BJ (cell line): ENCODE measurements around the gene SMG6. TPM values are rescaled to one million over a fixed set of nuclear protein-coding genes. Genes with fewer than 3 reads are reported as not detected.

Experiments used
- CTCF ChIA-PET: fragments of 350-600 bp; formaldehyde crosslinking; extraction: SDS; loops from one replicate; lab custom pipeline; 2021; ENCODE audit warnings: antibody characterized with exemption, inconsistent platforms; lab: Yijun Ruan, JAX
- POLR2A ChIA-PET: fragments of 300-600 bp; sonication (Branson Sonifier 250); formaldehyde crosslinking; extraction: SDS; loops from one replicate; lab custom pipeline; 2021; ENCODE audit warnings: antibody characterized with exemption; lab: Charles Lee
- DNase-seq: peaks from one replicate; pipeline ENCODE4 v3.0.0-alpha.2; 2011; ENCODE audit warnings: low read depth
- H3K27me3 ChIP-seq: 2 replicates; pipeline ENCODE4 v1.6.0; 2011; ENCODE audit warnings: low read length; ENCODE audit not compliant: control insufficient read depth, insufficient read depth
- H3K36me3 ChIP-seq: 2 replicates; pipeline ENCODE4 v1.5.1; 2011; ENCODE audit warnings: low read length; ENCODE audit not compliant: control insufficient read depth, insufficient read depth
- H3K4me3 ChIP-seq: 2 replicates; pipeline ENCODE4 v1.5.1; 2011; ENCODE audit warnings: low read depth, mild to moderate bottlenecking, control low read depth, low read length
- CTCF ChIP-seq: IDR thresholded peaks from 2 replicates; pipeline ENCODE4 v1.5.1; 2011; ENCODE audit warnings: low read depth, mild to moderate bottlenecking, control low read depth, inconsistent platforms, low read length, moderate library complexity; ENCODE audit not compliant: insufficient read depth
- polyA plus RNA-seq: library from polyadenylated mRNA; depleted of rRNA; stranded (reverse); fragments of >200 nt; gene quantifications from 2 replicates; pipeline ENCODE4 v1.2.3, GENCODE V29; 2011

Gene SMG6
- polyA plus RNA-seq, 1 experiment = 29.7 TPM

- H3K27me3 ChIP-seq = no peaks in the 10 kb centered on the region
- POLR2A ChIA-PET = no interaction called here
These were observed 32.7 kb upstream of the SMG6 start, which contains the start of gene TSR1 for GRCh38 chr17:2336215-2336851. Gene TSR1 (minus strand): TSS chr17:2336457. CDS start chr17:2336427, 30 bp downstream.

GRCh38 chr17:2335726-2336214, 32.2 kb upstream of the SMG6 start:
- no peak for TF ChIP-seq CTCF
- Histone ChIP-seq H3K36me3 (peaks cover 6% of the 10 kb centered on the region), H3K27me3 (no peaks in the 10 kb centered on the region), H3K4me3 (peak overlapping the region; percentile 69)
- CTCF ChIA-PET = interaction anchor here (1.0 to 2.1 kb wide), 6 partner anchors 10 to 281 kb away, joined by 3 to 10 read pairs (median 4); partner anchors contain the start of gene HIC1
- no peak for DNase-seq
- POLR2A ChIA-PET = no interaction called here

More at GRCh38 chr17:2336215-2336851, 32.7 kb upstream of the SMG6 start, which contains the start of gene TSR1:
- Histone ChIP-seq H3K36me3 (peaks cover 4% of the 10 kb centered on the region), H3K4me3 (peak within 1 kb of the TSS; percentile 69)
- DNase-seq = peak; percentile 41
- CTCF ChIA-PET = interaction anchor here (0.6 to 2.1 kb wide), 11 partner anchors 9 to 283 kb away, joined by 3 to 10 read pairs (median 3); partner anchors contain the start of gene HIC1
- peak; percentile 49 for TF ChIP-seq CTCF

GRCh38 chr17:2331303-2331702, 27.7 kb upstream of the SMG6 start:
- no peak for TF ChIP-seq CTCF
- no peaks in the 10 kb centered on the region for H3K27me3 ChIP-seq
- ChIA-PET CTCF (interaction anchor here (1.2 kb wide), 1 partner anchor 22 kb away, joined by 3 read pairs; no protein-coding TSS in a partner anchor), POLR2A (no interaction called here)
- DNase-seq = no peak
- no peak overlapping the region for H3K4me3 ChIP-seq
- H3K36me3 ChIP-seq = peaks cover 11% of the 10 kb centered on the region

- no peak for DNase-seq
- no peak overlapping the region for H3K4me3 ChIP-seq
- POLR2A ChIA-PET = no interaction called here
- peaks cover 13% of the 10 kb centered on the region for H3K36me3 ChIP-seq
- CTCF ChIA-PET = no interaction called here
- TF ChIP-seq CTCF = no peak
- H3K27me3 ChIP-seq = no peaks in the 10 kb centered on the region
These were observed 20.2 kb upstream of the SMG6 start for GRCh38 chr17:2323629-2324314.

GRCh38 chr17:2321399-2321798, 17.8 kb upstream of the SMG6 start:
- Histone ChIP-seq H3K36me3 (peaks cover 10% of the 10 kb centered on the region), H3K4me3 (no peak overlapping the region), H3K27me3 (no peaks in the 10 kb centered on the region)
- ChIA-PET CTCF (no interaction called here), POLR2A (interaction anchor here (0.8 kb wide), 1 partner anchor 18 kb away, joined by 3 read pairs; the partner anchor contains the start of genes SMG6 and SRR)
- TF ChIP-seq CTCF = no peak
- DNase-seq = no peak
